GM10266 (cell line): ENCODE data around the gene EIF5.

Experiments used
- DNase-seq: peaks from one replicate; pipeline ENCODE4 v3.0.0; 2012; ENCODE audit errors: extremely low spot score
- CTCF ChIP-seq: IDR thresholded peaks from 2 replicates; pipeline ENCODE4 v1.5.1; 2012; ENCODE audit warnings: mild to moderate bottlenecking, low read depth; ENCODE audit not compliant: control insufficient read depth, insufficient read depth; ENCODE audit errors: missing control alignments

The EIF5 gene

DNA sequence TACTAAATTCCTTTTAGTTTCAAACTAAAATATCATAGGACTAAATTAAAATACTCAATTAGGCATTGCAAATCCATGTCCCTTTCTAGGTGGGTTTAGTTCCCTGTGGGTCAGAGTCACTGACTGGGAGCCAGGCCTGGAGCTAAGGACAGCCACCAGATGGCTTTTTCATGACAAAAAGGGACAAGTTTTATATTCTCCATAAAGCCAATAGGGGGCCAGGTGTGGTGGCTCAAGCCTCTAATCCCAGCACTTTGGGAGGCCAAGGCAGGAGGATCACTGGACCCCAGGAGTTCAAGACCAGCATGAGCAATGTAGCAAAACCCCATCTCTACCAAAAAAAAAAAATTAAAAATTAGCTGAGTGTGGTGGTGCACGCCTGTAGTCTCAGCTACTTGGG lies 35.4 kb upstream of the EIF5 start:
- no peak for DNase-seq
- no peak for TF ChIP-seq CTCF

DNA sequence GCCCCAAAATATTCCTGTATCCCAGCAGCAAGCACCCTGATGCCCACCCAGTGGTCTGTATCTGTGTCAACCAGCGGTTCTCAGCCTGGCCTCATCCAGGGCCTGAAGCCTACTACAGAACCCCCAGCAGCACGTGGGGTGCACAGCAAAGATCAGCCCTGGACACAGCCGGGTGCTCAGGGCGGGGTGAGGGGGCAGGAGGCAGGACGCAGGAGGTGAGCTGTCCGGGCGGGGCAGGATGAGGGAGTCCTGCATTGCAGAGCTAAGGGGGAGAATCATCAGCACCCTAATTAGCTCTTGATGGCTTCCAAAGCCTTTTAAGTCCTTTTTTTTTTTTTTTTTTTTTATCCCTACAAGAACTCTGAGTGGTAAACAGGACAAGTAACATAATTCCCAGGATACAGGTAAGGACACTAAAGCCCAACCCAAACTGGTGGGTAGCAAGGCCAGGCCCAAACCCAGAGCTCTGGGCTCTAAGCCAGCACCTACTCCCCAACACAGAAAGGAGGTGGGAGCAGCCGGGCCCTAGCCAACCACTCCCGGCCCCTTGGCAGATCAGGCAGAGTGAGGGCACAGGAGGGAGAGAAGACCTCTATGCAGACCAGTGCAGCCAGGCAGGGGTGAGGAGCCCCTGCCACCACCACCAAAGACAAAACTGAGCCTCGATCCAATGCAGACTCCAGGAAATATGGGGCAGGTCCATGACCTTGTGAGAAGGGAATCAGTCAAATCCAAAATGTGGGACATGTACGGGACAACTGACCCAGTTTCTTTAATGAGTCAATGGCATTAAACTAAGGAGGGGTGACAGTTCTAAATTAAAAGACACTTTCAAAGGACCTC lies 32.3 kb upstream of the EIF5 start:
- no peak for TF ChIP-seq CTCF
- DNase-seq: no peak

- TF ChIP-seq CTCF: no peak
- DNase-seq: no peak
These were observed 31.1 kb upstream of the EIF5 start for GRCh38 chr14:103302966-103303365.

DNA sequence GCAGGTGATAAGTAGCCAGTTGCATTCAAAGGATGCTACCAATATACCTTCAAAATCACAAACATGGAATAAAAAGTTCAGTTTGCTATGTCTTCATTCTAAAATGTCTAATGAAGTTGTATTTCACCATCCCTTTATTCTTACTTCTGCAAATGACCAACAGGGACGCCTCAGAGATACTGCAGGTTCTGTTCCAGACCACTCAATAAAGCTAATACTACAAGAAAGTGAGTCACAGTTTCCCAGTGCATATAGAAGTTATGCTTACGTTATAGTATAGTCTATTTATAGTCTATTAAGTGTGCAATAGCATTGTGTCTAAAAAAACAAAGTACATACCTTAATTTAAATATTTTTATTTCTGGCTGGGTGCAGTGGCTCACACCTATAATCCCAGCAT lies 29.3 kb upstream of the EIF5 start:
- no peak for TF ChIP-seq CTCF
- DNase-seq: no peak

- no peak for TF ChIP-seq CTCF
These were observed 25.1 kb upstream of the EIF5 start for GRCh38 chr14:103308717-103309616.

GRCh38 chr14:103310576-103311095 lies 23.4 kb upstream of the EIF5 start:
- TF ChIP-seq CTCF: no peak
- DNase-seq: no peak

More at GRCh38 chr14:103308717-103309616, 25.1 kb upstream of the EIF5 start:
- DNase-seq: no peak
